RWPE1 (cell line): ENCODE results near the gene LEMD2.

Experiments
- CTCF ChIA-PET: fragments of 350-600 bp; sonication (Branson Sonifier 250); formaldehyde crosslinking; extraction: SDS; loops from one replicate; lab custom pipeline; 2021; lab: Yijun Ruan, JAX
- POLR2A ChIA-PET: fragments of 400-600 bp; formaldehyde crosslinking; extraction: SDS; loops from one replicate; lab custom pipeline; 2020; ENCODE audit warnings: antibody characterized with exemption; ENCODE audit not compliant: low non-redundant PET; lab: Yijun Ruan, JAX
- DNase-seq: peaks from one replicate; pipeline ENCODE4 v3.0.0; 2012; ENCODE audit warnings: low spot score
- H3K27ac ChIP-seq: fragments of 450-650 bp; 2 replicates; pipeline ENCODE4 v1.5.1; 2017
- TF ChIP-seq, protein P1 (sequence below): fragments of 450-650 bp; conservative IDR thresholded peaks from 2 replicates; pipeline ENCODE4 v1.5.1; 2017; ENCODE audit warnings: low read depth, mild to moderate bottlenecking

LEMD2 gene

DNA sequence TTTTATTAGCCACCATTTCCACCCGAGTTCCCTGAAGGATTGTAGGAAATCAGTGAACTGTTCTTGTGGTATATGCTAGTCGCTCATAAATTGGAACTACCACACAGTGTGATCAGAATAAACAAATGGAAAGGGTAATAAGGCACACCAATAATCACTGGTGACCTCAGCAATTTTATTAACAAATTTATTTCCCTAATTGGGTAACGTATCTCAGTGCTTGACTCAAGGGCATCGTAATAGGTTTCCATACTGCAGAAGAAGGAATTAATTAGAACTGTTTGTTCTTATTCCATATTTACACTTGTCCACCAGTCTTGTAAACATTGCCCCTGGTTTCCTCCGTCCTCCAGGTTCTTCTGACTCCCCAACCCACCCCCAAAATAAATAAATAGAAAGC lies 67.4 kb downstream of the LEMD2 start:
- ChIA-PET POLR2A (no interaction called here), CTCF (interaction anchor here (1.1 kb wide), 1 partner anchor 22 kb away, joined by 4 read pairs; no protein-coding TSS in a partner anchor)
- TF ChIP-seq, protein P1, sequence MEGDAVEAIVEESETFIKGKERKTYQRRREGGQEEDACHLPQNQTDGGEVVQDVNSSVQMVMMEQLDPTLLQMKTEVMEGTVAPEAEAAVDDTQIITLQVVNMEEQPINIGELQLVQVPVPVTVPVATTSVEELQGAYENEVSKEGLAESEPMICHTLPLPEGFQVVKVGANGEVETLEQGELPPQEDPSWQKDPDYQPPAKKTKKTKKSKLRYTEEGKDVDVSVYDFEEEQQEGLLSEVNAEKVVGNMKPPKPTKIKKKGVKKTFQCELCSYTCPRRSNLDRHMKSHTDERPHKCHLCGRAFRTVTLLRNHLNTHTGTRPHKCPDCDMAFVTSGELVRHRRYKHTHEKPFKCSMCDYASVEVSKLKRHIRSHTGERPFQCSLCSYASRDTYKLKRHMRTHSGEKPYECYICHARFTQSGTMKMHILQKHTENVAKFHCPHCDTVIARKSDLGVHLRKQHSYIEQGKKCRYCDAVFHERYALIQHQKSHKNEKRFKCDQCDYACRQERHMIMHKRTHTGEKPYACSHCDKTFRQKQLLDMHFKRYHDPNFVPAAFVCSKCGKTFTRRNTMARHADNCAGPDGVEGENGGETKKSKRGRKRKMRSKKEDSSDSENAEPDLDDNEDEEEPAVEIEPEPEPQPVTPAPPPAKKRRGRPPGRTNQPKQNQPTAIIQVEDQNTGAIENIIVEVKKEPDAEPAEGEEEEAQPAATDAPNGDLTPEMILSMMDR = no peak
- no peak for DNase-seq
- no peak overlapping the region for H3K27ac ChIP-seq
